Measurements from ENCODE around the gene MRPL34. TPM values are rescaled to one million over a fixed set of nuclear protein-coding genes. Genes with fewer than 3 reads are reported as not detected.

Gene MRPL34
- total RNA-seq, 1 experiment from 2014 or later: 87.7 TPM

- Histone ChIP-seq H3K4me3 (ENCODE audit: low read depth in 2 of 2, low read length in 2 of 2) (no peak overlapping the region), H3K36me3 (ENCODE audit: control insufficient read depth, insufficient read depth, low read length) (no peaks in the 10 kb centered on the region), H3K27me3 (ENCODE audit: control insufficient read depth, insufficient read depth, low read length) (no peaks in the 10 kb centered on the region), H3K27ac (ENCODE audit: low read length) (no peak overlapping the region; the same call in 1 of the 2 replicates), H3K9me3 (ENCODE audit: control insufficient read depth, insufficient read depth, low read depth, low read length) (no peaks in the 10 kb centered on the region), H3K4me1 (ENCODE audit: control insufficient read depth, insufficient read depth, low read length) (no peaks in the 10 kb centered on the region)
- in situ Hi-C loops (cut with HindIII; ENCODE audit: low pct_unique_long_range_greater_than_20kb, low sequenced_read_pairs): no loop called here
- TF ChIP-seq, protein P1, sequence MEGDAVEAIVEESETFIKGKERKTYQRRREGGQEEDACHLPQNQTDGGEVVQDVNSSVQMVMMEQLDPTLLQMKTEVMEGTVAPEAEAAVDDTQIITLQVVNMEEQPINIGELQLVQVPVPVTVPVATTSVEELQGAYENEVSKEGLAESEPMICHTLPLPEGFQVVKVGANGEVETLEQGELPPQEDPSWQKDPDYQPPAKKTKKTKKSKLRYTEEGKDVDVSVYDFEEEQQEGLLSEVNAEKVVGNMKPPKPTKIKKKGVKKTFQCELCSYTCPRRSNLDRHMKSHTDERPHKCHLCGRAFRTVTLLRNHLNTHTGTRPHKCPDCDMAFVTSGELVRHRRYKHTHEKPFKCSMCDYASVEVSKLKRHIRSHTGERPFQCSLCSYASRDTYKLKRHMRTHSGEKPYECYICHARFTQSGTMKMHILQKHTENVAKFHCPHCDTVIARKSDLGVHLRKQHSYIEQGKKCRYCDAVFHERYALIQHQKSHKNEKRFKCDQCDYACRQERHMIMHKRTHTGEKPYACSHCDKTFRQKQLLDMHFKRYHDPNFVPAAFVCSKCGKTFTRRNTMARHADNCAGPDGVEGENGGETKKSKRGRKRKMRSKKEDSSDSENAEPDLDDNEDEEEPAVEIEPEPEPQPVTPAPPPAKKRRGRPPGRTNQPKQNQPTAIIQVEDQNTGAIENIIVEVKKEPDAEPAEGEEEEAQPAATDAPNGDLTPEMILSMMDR (IDR thresholded peaks at IDR 0.05): peak; percentile 29; the same call in 1 of the 2 replicates
- TF ChIP-seq POLR2AphosphoS5 (IDR thresholded peaks at IDR 0.05; ENCODE audit: low read depth, low read length): no peak
- ATAC-seq (no peak), DNase-seq (ENCODE audit: low read depth, low spot score) (peak; percentile 51)
- CTCF ChIA-PET: interaction anchor here (0.7 kb wide), 1 partner anchor 9 kb away, joined by 7 read pairs; no protein-coding TSS in a partner anchor
- BruUV-seq (replicated peaks): no TSS peak
- intact Hi-C loops (cut with micrococcal nuclease; ENCODE audit: unreplicated experiment): no loop called here
- POLR2A ChIA-PET: no interaction called here
Measured at GRCh38 chr19:17296273-17296672, 9.4 kb upstream of the MRPL34 start.

- H3K36me3 ChIP-seq (ENCODE audit: control insufficient read depth, insufficient read depth, low read length): no peaks in the 10 kb centered on the region
- CTCF ChIA-PET: interaction anchor here (0.7 kb wide), 1 partner anchor 10 kb away, joined by 7 read pairs; no protein-coding TSS in a partner anchor
- H3K4me3 ChIP-seq (ENCODE audit: low read depth in 2 of 2, low read length in 2 of 2): no peak overlapping the region
- BruUV-seq (replicated peaks): TSS peak; percentile 56
- in situ Hi-C loops (cut with HindIII; ENCODE audit: low pct_unique_long_range_greater_than_20kb, low sequenced_read_pairs): no loop called here
- no peaks in the 10 kb centered on the region for H3K4me1 ChIP-seq (ENCODE audit: control insufficient read depth, insufficient read depth, low read length)
- DNase-seq (ENCODE audit: low read depth, low spot score) (no peak), ATAC-seq (no peak)
- intact Hi-C loops (cut with micrococcal nuclease; ENCODE audit: unreplicated experiment): no loop called here
- TF ChIP-seq, protein P1 (IDR thresholded peaks at IDR 0.05): no peak
- no peak for TF ChIP-seq TCF7L2 (IDR thresholded peaks at IDR 0.05; ENCODE audit: low read depth, low read length)
- no peaks in the 10 kb centered on the region for H3K9me3 ChIP-seq (ENCODE audit: control insufficient read depth, insufficient read depth, low read depth, low read length)
- H3K27me3 ChIP-seq (ENCODE audit: control insufficient read depth, insufficient read depth, low read length): no peaks in the 10 kb centered on the region
- POLR2A ChIA-PET: no interaction called here
- H3K27ac ChIP-seq (ENCODE audit: low read length): no peak overlapping the region
Measured at GRCh38 chr19:17296976-17297375, 8.7 kb upstream of the MRPL34 start.

GRCh38 chr19:17300992-17301619, 4.6 kb upstream of the MRPL34 start:
- TF ChIP-seq TCF7L2 (IDR thresholded peaks at IDR 0.05; ENCODE audit: low read depth, low read length): no peak
- TF ChIP-seq, protein P1 (IDR thresholded peaks at IDR 0.05): no peak
- no peak for TF ChIP-seq SIN3A (IDR thresholded peaks at IDR 0.05; ENCODE audit: borderline replicate concordance, insufficient read depth, low read depth, low read length)
- no peak for TF ChIP-seq POLR2AphosphoS5 (IDR thresholded peaks at IDR 0.05; ENCODE audit: low read depth, low read length)
- TF ChIP-seq, protein P2, sequence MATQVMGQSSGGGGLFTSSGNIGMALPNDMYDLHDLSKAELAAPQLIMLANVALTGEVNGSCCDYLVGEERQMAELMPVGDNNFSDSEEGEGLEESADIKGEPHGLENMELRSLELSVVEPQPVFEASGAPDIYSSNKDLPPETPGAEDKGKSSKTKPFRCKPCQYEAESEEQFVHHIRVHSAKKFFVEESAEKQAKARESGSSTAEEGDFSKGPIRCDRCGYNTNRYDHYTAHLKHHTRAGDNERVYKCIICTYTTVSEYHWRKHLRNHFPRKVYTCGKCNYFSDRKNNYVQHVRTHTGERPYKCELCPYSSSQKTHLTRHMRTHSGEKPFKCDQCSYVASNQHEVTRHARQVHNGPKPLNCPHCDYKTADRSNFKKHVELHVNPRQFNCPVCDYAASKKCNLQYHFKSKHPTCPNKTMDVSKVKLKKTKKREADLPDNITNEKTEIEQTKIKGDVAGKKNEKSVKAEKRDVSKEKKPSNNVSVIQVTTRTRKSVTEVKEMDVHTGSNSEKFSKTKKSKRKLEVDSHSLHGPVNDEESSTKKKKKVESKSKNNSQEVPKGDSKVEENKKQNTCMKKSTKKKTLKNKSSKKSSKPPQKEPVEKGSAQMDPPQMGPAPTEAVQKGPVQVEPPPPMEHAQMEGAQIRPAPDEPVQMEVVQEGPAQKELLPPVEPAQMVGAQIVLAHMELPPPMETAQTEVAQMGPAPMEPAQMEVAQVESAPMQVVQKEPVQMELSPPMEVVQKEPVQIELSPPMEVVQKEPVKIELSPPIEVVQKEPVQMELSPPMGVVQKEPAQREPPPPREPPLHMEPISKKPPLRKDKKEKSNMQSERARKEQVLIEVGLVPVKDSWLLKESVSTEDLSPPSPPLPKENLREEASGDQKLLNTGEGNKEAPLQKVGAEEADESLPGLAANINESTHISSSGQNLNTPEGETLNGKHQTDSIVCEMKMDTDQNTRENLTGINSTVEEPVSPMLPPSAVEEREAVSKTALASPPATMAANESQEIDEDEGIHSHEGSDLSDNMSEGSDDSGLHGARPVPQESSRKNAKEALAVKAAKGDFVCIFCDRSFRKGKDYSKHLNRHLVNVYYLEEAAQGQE (IDR thresholded peaks at IDR 0.05; ENCODE audit: insufficient read depth in 1 of 2, low read depth in 2 of 2, low read length in 1 of 2): no peak
- ChIA-PET POLR2A (no interaction called here), CTCF (no interaction called here)
- in situ Hi-C loops (cut with HindIII; ENCODE audit: low pct_unique_long_range_greater_than_20kb, low sequenced_read_pairs) (no loop called here), intact Hi-C loops (cut with micrococcal nuclease; ENCODE audit: unreplicated experiment) (loop anchor here (10.0 kb wide), 1 partner anchor 1094 kb away; the partner anchor contains the start of gene LRRC25)
- DNase-seq (ENCODE audit: low read depth, low spot score): no peak
- Histone ChIP-seq H3K27me3 (ENCODE audit: control insufficient read depth, insufficient read depth, low read length) (no peaks in the 10 kb centered on the region), H3K9me3 (ENCODE audit: control insufficient read depth, insufficient read depth, low read depth, low read length) (no peaks in the 10 kb centered on the region), H3K36me3 (ENCODE audit: control insufficient read depth, insufficient read depth, low read length) (no peaks in the 10 kb centered on the region; the same call in 1 of the 2 replicates), H3K4me1 (ENCODE audit: control insufficient read depth, insufficient read depth, low read length) (peaks cover 24% of the 10 kb centered on the region), H3K4me3 (ENCODE audit: low read depth in 2 of 2, low read length in 2 of 2) (no peak overlapping the region), H3K27ac (ENCODE audit: low read length) (no peak overlapping the region)
- no TSS peak for BruUV-seq (replicated peaks)
- ATAC-seq: no peak
